HUES6 (cell line): Measurements from ENCODE around the gene ARHGEF2.
"Not testable (repeated sequence)": the region's sequence is repeated elsewhere in the genome, so short reads cannot be mapped to it uniquely, and the experiment has no call there.

Experiments used
- H3K27ac ChIP-seq: 2 replicates; pipeline ENCODE4 v1.7.0; 2013; ENCODE audit warnings: low read depth, mild to moderate bottlenecking, low read length, inconsistent platforms
- H3K27me3 ChIP-seq: 2 replicates; pipeline ENCODE4 v1.6.1; 2013; ENCODE audit warnings: low read length; ENCODE audit not compliant: control insufficient read depth, insufficient read depth
- H3K36me3 ChIP-seq: 2 replicates; pipeline ENCODE4 v1.6.1; 2013; ENCODE audit warnings: low read length; ENCODE audit not compliant: control insufficient read depth, insufficient read depth
- H3K4me1 ChIP-seq: 2 replicates; pipeline ENCODE4 v1.6.1; 2013; ENCODE audit warnings: low read length; ENCODE audit not compliant: control insufficient read depth, insufficient read depth
- H3K4me3 ChIP-seq: 2 replicates; pipeline ENCODE4 v1.5.1; 2013; ENCODE audit warnings: low read depth, low read length
- H3K9ac ChIP-seq: one replicate; pipeline ENCODE4 v1.6.1; 2013; ENCODE audit warnings: mild to moderate bottlenecking, low read length
- H3K9me3 ChIP-seq: 2 replicates; pipeline ENCODE4 v1.6.1; 2013; ENCODE audit warnings: low read depth, low read length; ENCODE audit not compliant: control insufficient read depth, insufficient read depth

ARHGEF2 gene

GRCh38 chr1:155938220-155938627 lies 40.1 kb downstream of the ARHGEF2 start:
- Histone ChIP-seq H3K27ac (no peak overlapping the region), H3K36me3 (peaks cover 6% of the 10 kb centered on the region), H3K9me3 (no peaks in the 10 kb centered on the region), H3K4me1 (peaks cover 12% of the 10 kb centered on the region), H3K4me3 (no peak overlapping the region), H3K27me3 (no peaks in the 10 kb centered on the region), H3K9ac (no peak overlapping the region)

- no peaks in the 10 kb centered on the region for H3K27me3 ChIP-seq
- peak overlapping the region; percentile 96 for H3K9ac ChIP-seq
Observed at GRCh38 chr1:155934936-155935590, 43.3 kb downstream of the ARHGEF2 start.

GRCh38 chr1:155934097-155934935 lies 44.0 kb downstream of the ARHGEF2 start, which contains the start of gene KHDC4:
Gene KHDC4 (minus strand): TSS chr1:155934413. CDS start chr1:155934373, 40 bp downstream.
- peaks cover 45% of the 10 kb centered on the region for H3K36me3 ChIP-seq
- peaks cover 17% of the 10 kb centered on the region for H3K4me1 ChIP-seq

More at GRCh38 chr1:155934936-155935590, 43.3 kb downstream of the ARHGEF2 start:
- Histone ChIP-seq H3K27ac (peak overlapping the region; percentile 93), H3K4me1 (peaks cover 17% of the 10 kb centered on the region), H3K4me3 (peak overlapping the region; percentile 93), H3K9me3 (no peaks in the 10 kb centered on the region), H3K36me3 (peaks cover 38% of the 10 kb centered on the region)

GRCh38 chr1:155933591-155934096 lies 44.7 kb downstream of the ARHGEF2 start:
- peak overlapping the region; percentile 96 for H3K9ac ChIP-seq
- peaks cover 52% of the 10 kb centered on the region for H3K36me3 ChIP-seq
- H3K9me3 ChIP-seq = no peaks in the 10 kb centered on the region
- H3K4me3 ChIP-seq = peak overlapping the region; percentile 93
- H3K27me3 ChIP-seq = no peaks in the 10 kb centered on the region
- peaks cover 17% of the 10 kb centered on the region for H3K4me1 ChIP-seq
- H3K27ac ChIP-seq = peak overlapping the region; percentile 89

More at GRCh38 chr1:155934097-155934935, 44.0 kb downstream of the ARHGEF2 start, which contains the start of gene KHDC4:
- Histone ChIP-seq H3K27me3 (no peaks in the 10 kb centered on the region), H3K4me3 (peak within 1 kb of the TSS; percentile 93), H3K27ac (peak within 1 kb of the TSS; percentile 93), H3K9ac (peak within 1 kb of the TSS; percentile 96), H3K9me3 (no peaks in the 10 kb centered on the region)

GRCh38 chr1:155932487-155932886 lies 45.9 kb downstream of the ARHGEF2 start:
- peak overlapping the region; percentile 33; the same call in 1 of the 2 replicates for H3K4me3 ChIP-seq
- no peaks in the 10 kb centered on the region for H3K9me3 ChIP-seq
- H3K4me1 ChIP-seq = peaks cover 17% of the 10 kb centered on the region
- peaks cover 64% of the 10 kb centered on the region for H3K36me3 ChIP-seq
- no peak overlapping the region for H3K27ac ChIP-seq
- H3K9ac ChIP-seq = no peak overlapping the region
- H3K27me3 ChIP-seq = no peaks in the 10 kb centered on the region

DNA sequence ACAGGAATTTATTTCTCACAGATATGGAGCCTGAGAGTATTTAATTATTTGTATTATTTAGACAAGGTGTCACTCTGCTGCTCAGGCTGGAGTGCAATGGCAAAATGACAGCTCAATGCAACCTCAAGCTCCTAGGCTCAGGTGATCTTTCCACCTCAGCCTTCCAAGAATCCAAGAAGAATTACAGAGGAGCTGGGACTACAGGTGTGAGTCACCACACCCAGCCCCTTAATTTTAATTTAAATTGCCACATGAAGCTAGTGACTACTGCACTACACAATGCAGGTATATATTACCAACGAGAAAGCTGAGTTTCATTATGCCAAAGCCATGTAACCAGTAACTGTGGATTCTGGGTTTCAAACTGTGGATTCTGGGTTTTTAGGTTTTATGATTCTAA lies 46.3 kb downstream of the ARHGEF2 start:
- no peak overlapping the region for H3K27ac ChIP-seq
- no peaks in the 10 kb centered on the region for H3K9me3 ChIP-seq
- no peaks in the 10 kb centered on the region for H3K27me3 ChIP-seq
- peaks cover 17% of the 10 kb centered on the region for H3K4me1 ChIP-seq
- peaks cover 68% of the 10 kb centered on the region for H3K36me3 ChIP-seq
- peak overlapping the region; percentile 33 for H3K4me3 ChIP-seq
- H3K9ac ChIP-seq = no peak overlapping the region

DNA sequence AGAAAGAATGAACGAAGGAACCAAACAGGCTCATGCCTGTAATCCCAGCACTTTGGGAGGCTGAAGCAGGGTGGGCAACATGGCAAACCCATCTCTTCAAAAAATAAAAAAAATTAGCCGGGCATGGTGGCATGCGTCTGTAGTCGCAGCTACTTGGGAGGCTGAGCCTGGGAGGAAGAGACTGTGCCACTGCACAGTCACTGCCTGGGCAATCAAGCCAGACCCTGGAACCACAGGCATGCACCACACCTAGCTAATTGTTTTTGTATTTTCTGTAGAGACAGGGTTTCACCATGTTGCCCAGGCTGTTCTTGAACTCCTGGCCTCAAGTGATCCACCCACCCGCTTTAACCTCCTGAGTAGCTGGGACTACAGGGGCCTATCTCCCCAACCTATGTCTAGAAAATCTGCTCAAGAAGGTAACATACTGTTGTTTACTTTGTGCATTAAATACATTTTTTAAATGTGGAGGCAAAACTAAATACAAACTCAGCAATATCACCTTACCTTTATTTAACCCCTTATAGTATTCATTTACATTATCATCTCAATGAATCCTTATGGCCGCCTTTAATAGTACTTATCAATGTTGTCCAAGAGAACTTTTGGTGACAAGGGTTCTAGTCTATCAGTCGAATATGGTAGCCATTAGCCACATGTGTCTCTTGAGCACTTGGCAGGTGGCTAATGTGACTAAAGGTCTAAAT lies 46.9 kb downstream of the ARHGEF2 start:
- peaks cover 17% of the 10 kb centered on the region for H3K4me1 ChIP-seq
- peaks cover 74% of the 10 kb centered on the region for H3K36me3 ChIP-seq
- H3K27me3 ChIP-seq = no peaks in the 10 kb centered on the region
- no peak overlapping the region for H3K9ac ChIP-seq
- H3K27ac ChIP-seq = no peak overlapping the region
- H3K9me3 ChIP-seq = no peaks in the 10 kb centered on the region
- peak overlapping the region; percentile 33 for H3K4me3 ChIP-seq

- Histone ChIP-seq H3K4me1 (peaks cover 17% of the 10 kb centered on the region), H3K36me3 (peaks cover 81% of the 10 kb centered on the region)
- not testable (repeated sequence) for H3K4me3 ChIP-seq, H3K27ac ChIP-seq, H3K9ac ChIP-seq, H3K27me3 ChIP-seq, H3K9me3 ChIP-seq
Observed at GRCh38 chr1:155930725-155931124, 47.6 kb downstream of the ARHGEF2 start.

GRCh38 chr1:155929057-155929456 lies 49.3 kb downstream of the ARHGEF2 start:
- H3K27ac ChIP-seq = no peak overlapping the region
- H3K4me1 ChIP-seq = peaks cover 17% of the 10 kb centered on the region
- H3K9ac ChIP-seq = no peak overlapping the region
- H3K9me3 ChIP-seq = no peaks in the 10 kb centered on the region
- no peaks in the 10 kb centered on the region for H3K27me3 ChIP-seq
- peaks cover 96% of the 10 kb centered on the region for H3K36me3 ChIP-seq
- no peak overlapping the region for H3K4me3 ChIP-seq

- H3K4me3 ChIP-seq = no peak overlapping the region
- H3K27me3 ChIP-seq = no peaks in the 10 kb centered on the region
- no peaks in the 10 kb centered on the region for H3K9me3 ChIP-seq
- H3K9ac ChIP-seq = no peak overlapping the region
- no peaks in the 10 kb centered on the region for H3K4me1 ChIP-seq
- H3K27ac ChIP-seq = no peak overlapping the region
- peaks cover 98% of the 10 kb centered on the region for H3K36me3 ChIP-seq
Observed at GRCh38 chr1:155925506-155925905, 52.8 kb downstream of the ARHGEF2 start.
